WTC11 (cell line): Measurements from ENCODE around the gene ZDHHC24. TPM values are rescaled to one million over a fixed set of nuclear protein-coding genes. Genes with fewer than 3 reads are reported as not detected.

Experiments
- ATAC-seq: fragments of 200-7000 bp; cut with Tn5 transposase; 2 replicates; pipeline ENCODE4 v1.10.0; 2021; ENCODE audit warnings: mild to moderate bottlenecking, moderate library complexity
- CTCF ChIA-PET: fragments of 300-600 bp; sonication (Branson Sonifier 250); formaldehyde crosslinking; loops from one replicate; lab custom pipeline; 2021; ENCODE audit warnings: antibody characterized with exemption; lab: Charles Lee
- POLR2A ChIA-PET: fragments of 350-600 bp; sonication (Branson Sonifier 250); formaldehyde crosslinking; loops from one replicate; lab custom pipeline; 2021; ENCODE audit warnings: antibody characterized with exemption; lab: Charles Lee
- DNase-seq: peaks from one replicate; pipeline ENCODE4 v3.0.0; 2021; ENCODE audit warnings: low spot score
- H3K27ac Mint-ChIP-seq: 2 replicates; pipeline ENCODE4 v1.8.0; 2021; ENCODE audit warnings: mixed read lengths
- H3K27me3 Mint-ChIP-seq: 2 replicates; pipeline ENCODE4 v1.8.0; 2021; ENCODE audit warnings: low read depth, mild to moderate bottlenecking, moderate library complexity, mixed read lengths
- H3K36me3 Mint-ChIP-seq: 2 replicates; pipeline ENCODE4 v1.8.0; 2021; ENCODE audit warnings: mixed read lengths
- H3K4me1 Mint-ChIP-seq: 2 replicates; pipeline ENCODE4 v1.8.0; 2022; ENCODE audit warnings: mixed read lengths
- H3K4me3 Mint-ChIP-seq: 2 replicates; pipeline ENCODE4 v1.8.0; 2021; ENCODE audit warnings: mild to moderate bottlenecking, moderate library complexity, mixed read lengths
- H3K9me3 Mint-ChIP-seq: 2 replicates; pipeline ENCODE4 v1.8.0; 2021; ENCODE audit warnings: mixed read lengths
- AR ChIP-seq: fragments of 250-450 bp; sonication (Bioruptor Pico); IDR thresholded peaks from 2 replicates; pipeline ENCODE4 v1.9.0; 2021; ENCODE audit warnings: mild to moderate bottlenecking
- ATF3 ChIP-seq: sonication (generic); formaldehyde crosslinking; conservative IDR thresholded peaks from 2 replicates; pipeline ENCODE4 v1.8.1; 2022; ENCODE audit warnings: mild to moderate bottlenecking, missing genetic modification reagents
- CREM ChIP-seq: sonication (generic); formaldehyde crosslinking; IDR thresholded peaks from 2 replicates; pipeline ENCODE4 v1.8.1; 2022; ENCODE audit warnings: mild to moderate bottlenecking, missing genetic modification reagents, moderate library complexity
- EMX1 ChIP-seq: fragments of 250-450 bp; sonication (Bioruptor Pico); IDR thresholded peaks from 2 replicates; pipeline ENCODE4 v1.8.0; 2021; ENCODE audit warnings: mild to moderate bottlenecking
- FOXK1 ChIP-seq: sonication (generic); formaldehyde crosslinking; IDR thresholded peaks from 2 replicates; pipeline ENCODE4 v1.8.0; 2022; ENCODE audit warnings: mild to moderate bottlenecking, moderate library complexity, missing genetic modification reagents
- GABPB1 ChIP-seq: sonication (generic); formaldehyde crosslinking; IDR thresholded peaks from 2 replicates; pipeline ENCODE4 v1.8.1; 2023; ENCODE audit warnings: mild to moderate bottlenecking, missing genetic modification reagents
- KAT7 ChIP-seq: sonication (generic); formaldehyde crosslinking; IDR thresholded peaks from 2 replicates; pipeline ENCODE4 v1.8.1; 2023; ENCODE audit warnings: missing genetic modification reagents, mild to moderate bottlenecking, borderline replicate concordance
- MLX ChIP-seq: sonication (generic); formaldehyde crosslinking; IDR thresholded peaks from 2 replicates; pipeline ENCODE4 v1.8.1; 2023; ENCODE audit warnings: mild to moderate bottlenecking, missing genetic modification reagents, moderate library complexity
- STAT6 ChIP-seq: sonication (generic); formaldehyde crosslinking; conservative IDR thresholded peaks from 2 replicates; pipeline ENCODE4 v1.8.1; 2023; ENCODE audit warnings: mild to moderate bottlenecking, low read depth, missing genetic modification reagents, moderate library complexity
- TEAD1 ChIP-seq: sonication (generic); formaldehyde crosslinking; IDR thresholded peaks from 2 replicates; pipeline ENCODE4 v1.8.0; 2022; ENCODE audit warnings: mild to moderate bottlenecking, missing genetic modification reagents
- TP53 ChIP-seq: sonication (generic); formaldehyde crosslinking; IDR thresholded peaks from 2 replicates; pipeline ENCODE4 v1.8.1; 2023; ENCODE audit warnings: mild to moderate bottlenecking, missing genetic modification reagents
- USF1 ChIP-seq: sonication (generic); formaldehyde crosslinking; IDR thresholded peaks from 2 replicates; pipeline ENCODE4 v1.8.0; 2022; ENCODE audit warnings: mild to moderate bottlenecking, missing genetic modification reagents
- ZNF317 ChIP-seq: sonication (generic); formaldehyde crosslinking; IDR thresholded peaks from 2 replicates; pipeline ENCODE4 v1.8.1; 2023; ENCODE audit warnings: low read depth, mild to moderate bottlenecking, moderate library complexity, missing genetic modification reagents, borderline replicate concordance
- ZNF671 ChIP-seq: fragments of 250-450 bp; sonication (Bioruptor Pico); IDR thresholded peaks from 2 replicates; pipeline ENCODE4 v1.8.0; 2021; ENCODE audit warnings: mild to moderate bottlenecking
- ZSCAN18 ChIP-seq: fragments of 250-450 bp; sonication (Bioruptor Pico); IDR thresholded peaks from 2 replicates; pipeline ENCODE4 v2.1.2; 2022; ENCODE audit warnings: mild to moderate bottlenecking, moderate library complexity
- total RNA-seq: library from RNA; stranded (reverse); gene quantifications from 3 replicates; pipeline ENCODE4 v1.2.3, GENCODE V29; 2021

The ZDHHC24 gene
- total RNA-seq, 1 experiment from 2014 or later, result 14.8 TPM

GRCh38 chr11:66557733-66558326 is 12.0 kb upstream of the ZDHHC24 start:
- Mint-ChIP-seq H3K4me1 (no peaks in the 10 kb centered on the region), H3K27ac (no peak overlapping the region), H3K4me3 (no peak overlapping the region), H3K27me3 (peaks cover 6% of the 10 kb centered on the region), H3K36me3 (peaks cover 22% of the 10 kb centered on the region), H3K9me3 (no peaks in the 10 kb centered on the region)
- CTCF ChIA-PET, result interaction anchor here (1.2 kb wide), 1 partner anchor 66 kb away, joined by 3 read pairs; no protein-coding TSS in a partner anchor
- TF ChIP-seq CREM, result no peak
- TF ChIP-seq ZNF671, result no peak
- no peak for TF ChIP-seq KAT7 (CRISPR knock-in tag)
- no peak for TF ChIP-seq ZNF317
- no peak for TF ChIP-seq ZSCAN18 (CRISPR knock-in tag)
- TF ChIP-seq TEAD1 (CRISPR knock-in tag), result no peak
- TF ChIP-seq MLX, result no peak
- no peak for TF ChIP-seq USF1 (CRISPR knock-in tag)
- TF ChIP-seq STAT6 (CRISPR knock-in tag), result no peak
- no peak for TF ChIP-seq TP53
- no peak for TF ChIP-seq FOXK1
- TF ChIP-seq EMX1 (CRISPR knock-in tag), result no peak
- no peak for TF ChIP-seq ATF3
- DNase-seq (no peak), ATAC-seq (no peak)
- POLR2A ChIA-PET, result no interaction called here

- H3K4me3 Mint-ChIP-seq, result no peak overlapping the region
- H3K27me3 Mint-ChIP-seq, result peaks cover 6% of the 10 kb centered on the region
- CTCF ChIA-PET, result no interaction called here
- POLR2A ChIA-PET, result no interaction called here
- no peaks in the 10 kb centered on the region for H3K9me3 Mint-ChIP-seq
- DNase-seq (no peak), ATAC-seq (no peak)
- no peak for TF ChIP-seq AR (CRISPR knock-in tag)
- H3K27ac Mint-ChIP-seq, result no peak overlapping the region; the same call in 1 of the 2 replicates
- H3K36me3 Mint-ChIP-seq, result peaks cover 17% of the 10 kb centered on the region
- no peaks in the 10 kb centered on the region for H3K4me1 Mint-ChIP-seq
These were observed 10.2 kb upstream of the ZDHHC24 start for GRCh38 chr11:66556086-66556485.

GRCh38 chr11:66555416-66555815 is 9.6 kb upstream of the ZDHHC24 start:
- CTCF ChIA-PET, result interaction anchor here (1.0 kb wide), 1 partner anchor 37 kb away, joined by 3 read pairs; the partner anchor contains the start of gene CCDC87
- no peak overlapping the region for H3K4me3 Mint-ChIP-seq

More at GRCh38 chr11:66555416-66555815, 9.6 kb upstream of the ZDHHC24 start:
- DNase-seq (no peak), ATAC-seq (no peak)
- H3K9me3 Mint-ChIP-seq, result no peaks in the 10 kb centered on the region
- no peaks in the 10 kb centered on the region for H3K4me1 Mint-ChIP-seq
- POLR2A ChIA-PET, result no interaction called here
- no peak for TF ChIP-seq GABPB1 (CRISPR knock-in tag)
- H3K36me3 Mint-ChIP-seq, result peaks cover 12% of the 10 kb centered on the region
- H3K27ac Mint-ChIP-seq, result no peak overlapping the region
- H3K27me3 Mint-ChIP-seq, result peaks cover 6% of the 10 kb centered on the region
